Mammary epithelial cell (primary cell): ENCODE results near the gene MGAM2.

Source experiments
- CTCF ChIP-seq, 2 donors: IDR thresholded peaks in 1 of 2; conservative IDR thresholded peaks in 1 of 2; 2 replicates each; pipeline ENCODE4 v1.5.1; 2011 to 2012; ENCODE audit warnings: inconsistent platforms in 2 of 2, low read length in 2 of 2, mild to moderate bottlenecking in 2 of 2, control low read depth in 1 of 2, low read depth in 1 of 2; ENCODE audit not compliant: insufficient read depth in 1 of 2; ENCODE audit errors: extremely low read depth in 1 of 2
- EZH2 ChIP-seq: IDR thresholded peaks from 2 replicates; pipeline ENCODE4 v1.6.1; 2012; ENCODE audit warnings: low read length, inconsistent platforms, borderline replicate concordance

- TF ChIP-seq EZH2 (no peak), CTCF (conservative IDR thresholded peaks at IDR 0.05 in 1 of 2, IDR thresholded peaks at IDR 0.05 in 1 of 2; ENCODE audit: extremely low read depth in 1 of 2, insufficient read depth in 1 of 2, low read depth in 1 of 2, low read length in 2 of 2) (no peak)
Measured at GRCh38 chr7:142185069-142185468, 73.6 kb downstream of the MGAM2 start.
